Gastroesophageal sphincter (tissue), 4 donors: ENCODE measurements around the gene PERCC1. TPM values are rescaled to one million over a fixed set of nuclear protein-coding genes. Genes with fewer than 3 reads are reported as not detected.

Experiments
- ATAC-seq: fragments of 150-250 bp; one replicate; pipeline ENCODE4 v1.9.1; 2016; ENCODE audit warnings: mild to moderate bottlenecking, moderate library complexity
- H3K27ac ChIP-seq, 4 donors: fragments of 200-600 bp; sonication (generic) in 3 of 4; 1 replicate in 3 of 4; 2 replicates in 1 of 4; pipeline ENCODE4 v1.5.1; 2016 to 2019
- H3K27me3 ChIP-seq: fragments of 200-600 bp; sonication (generic); one replicate; pipeline ENCODE4 v1.5.1; 2019
- H3K36me3 ChIP-seq, 2 donors: fragments of 200-600 bp; sonication (generic); one replicate each; pipeline ENCODE4 v1.5.1; 2019; ENCODE audit warnings: control low read depth in 1 of 2
- H3K4me1 ChIP-seq, 3 donors: fragments of 200-600 bp; sonication (generic); 1 replicate in 2 of 3; 2 replicates in 1 of 3; pipeline ENCODE4 v1.5.1; 2016 to 2019; ENCODE audit warnings: control low read depth in 2 of 3
- H3K4me3 ChIP-seq, 2 donors: fragments of 200-600 bp; sonication (generic); one replicate each; pipeline ENCODE4 v1.5.1; 2019; ENCODE audit warnings: mild to moderate bottlenecking in 1 of 2, moderate library complexity in 1 of 2
- H3K9me3 ChIP-seq, 3 donors: fragments of 200-600 bp; sonication (generic); one replicate each; pipeline ENCODE4 v1.5.1; 2017 to 2019; ENCODE audit warnings: control low read depth in 2 of 3
- EP300 ChIP-seq: sonication (generic); formaldehyde crosslinking; IDR thresholded peaks from one replicate; pipeline ENCODE4 v1.6.1; 2017; ENCODE audit warnings: antibody characterized with exemption, mild to moderate bottlenecking
- POLR2A ChIP-seq, 2 donors: fragments of 450-650 bp; IDR thresholded peaks; one replicate each; pipeline ENCODE4 v1.6.1; 2017; ENCODE audit warnings: antibody characterized with exemption in 2 of 2, mild to moderate bottlenecking in 2 of 2, moderate library complexity in 1 of 2
- POLR2AphosphoS5 ChIP-seq: sonication (generic); formaldehyde crosslinking; IDR thresholded peaks from one replicate; pipeline ENCODE4 v1.6.1; 2017; ENCODE audit warnings: antibody characterized with exemption
- WGBS, 2 donors: methylation state at CpG; one replicate each; pipeline ENCODE4 v1.1.5; 2018; ENCODE audit warnings: low coverage in 1 of 2; 5-methylcytosine and 5-hydroxymethylcytosine counted together
- total RNA-seq, 4 donors: library from RNA; depleted of rRNA; stranded (reverse); fragments of >200 nt; gene quantifications; one replicate each; pipeline ENCODE4 v1.1.0, GENCODE V29; 2016
- TF ChIP-seq, protein P1 (sequence below), 4 experiments: fragments of 200-600 bp in 2 of 4; fragments of 450-650 bp in 2 of 4; sonication (generic) in 1 of 4; IDR thresholded peaks; one replicate each; pipeline ENCODE4 v1.5.1; 2017 to 2019; ENCODE audit warnings: antibody characterized with exemption in 4 of 4, mild to moderate bottlenecking in 2 of 4, moderate library complexity in 2 of 4

The PERCC1 gene
- total RNA-seq, 4 donors from 2014 or later = 0.74 TPM; not detected in 3

- no peak for ATAC-seq
- H3K9me3 ChIP-seq = no peaks in the 10 kb centered on the region
- H3K27ac ChIP-seq = no peak overlapping the region
- no peak overlapping the region for H3K4me3 ChIP-seq
- 95 to 97% methylated on average over 7 of the region's 48 CpGs for WGBS, 2 donors
- peaks cover 0 to 53% of the 10 kb centered on the region in 2 donors for H3K36me3 ChIP-seq
- H3K4me1 ChIP-seq = no peaks in the 10 kb centered on the region
- TF ChIP-seq POLR2A (IDR thresholded peaks at IDR 0.05) (no peak), POLR2AphosphoS5 (no peak), EP300 (no peak)
- TF ChIP-seq, protein P1, sequence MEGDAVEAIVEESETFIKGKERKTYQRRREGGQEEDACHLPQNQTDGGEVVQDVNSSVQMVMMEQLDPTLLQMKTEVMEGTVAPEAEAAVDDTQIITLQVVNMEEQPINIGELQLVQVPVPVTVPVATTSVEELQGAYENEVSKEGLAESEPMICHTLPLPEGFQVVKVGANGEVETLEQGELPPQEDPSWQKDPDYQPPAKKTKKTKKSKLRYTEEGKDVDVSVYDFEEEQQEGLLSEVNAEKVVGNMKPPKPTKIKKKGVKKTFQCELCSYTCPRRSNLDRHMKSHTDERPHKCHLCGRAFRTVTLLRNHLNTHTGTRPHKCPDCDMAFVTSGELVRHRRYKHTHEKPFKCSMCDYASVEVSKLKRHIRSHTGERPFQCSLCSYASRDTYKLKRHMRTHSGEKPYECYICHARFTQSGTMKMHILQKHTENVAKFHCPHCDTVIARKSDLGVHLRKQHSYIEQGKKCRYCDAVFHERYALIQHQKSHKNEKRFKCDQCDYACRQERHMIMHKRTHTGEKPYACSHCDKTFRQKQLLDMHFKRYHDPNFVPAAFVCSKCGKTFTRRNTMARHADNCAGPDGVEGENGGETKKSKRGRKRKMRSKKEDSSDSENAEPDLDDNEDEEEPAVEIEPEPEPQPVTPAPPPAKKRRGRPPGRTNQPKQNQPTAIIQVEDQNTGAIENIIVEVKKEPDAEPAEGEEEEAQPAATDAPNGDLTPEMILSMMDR (IDR thresholded peaks at IDR 0.05) = no peak
- no peaks in the 10 kb centered on the region for H3K27me3 ChIP-seq
Measured at GRCh38 chr16:1444730-1445517, 14.0 kb downstream of the PERCC1 start.

DNA sequence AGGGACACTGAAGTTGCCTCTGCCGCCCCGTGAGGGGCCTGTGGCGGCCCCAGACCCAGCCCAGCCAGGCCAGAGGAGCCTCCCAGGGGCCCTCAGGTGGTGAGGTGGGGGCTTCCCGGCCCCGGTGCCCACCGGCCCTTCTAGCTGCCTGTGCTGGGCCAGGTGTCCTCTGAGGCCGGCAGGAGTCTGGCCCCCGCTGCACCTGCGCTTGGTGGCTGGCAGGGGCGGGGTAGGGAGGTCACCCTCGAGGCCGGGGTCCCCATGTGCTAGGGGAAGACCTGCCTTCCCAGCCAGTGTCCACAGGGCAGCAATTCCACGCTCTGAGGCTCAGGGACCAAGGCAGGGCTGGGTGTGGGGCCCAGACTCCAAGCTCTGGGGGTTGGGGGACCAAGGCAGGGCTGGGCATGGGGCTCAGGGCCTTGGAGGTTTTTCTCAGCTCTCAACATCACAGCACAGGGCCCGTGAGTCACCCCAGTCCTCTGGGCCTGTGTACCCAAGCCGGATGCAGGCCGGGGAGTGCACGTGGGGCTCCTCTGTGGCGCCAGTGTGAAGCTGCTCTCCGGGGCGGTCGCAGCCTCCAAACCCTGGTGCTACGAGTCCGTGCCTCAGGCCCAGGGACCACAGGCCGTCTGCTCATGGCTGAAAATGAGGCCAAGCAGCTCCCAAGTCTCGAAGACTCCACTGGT is 14.8 kb downstream of the PERCC1 start:
- Histone ChIP-seq H3K27me3 (no peaks in the 10 kb centered on the region), H3K27ac (no peak overlapping the region), H3K4me1 (no peaks in the 10 kb centered on the region), H3K9me3 (no peaks in the 10 kb centered on the region), H3K4me3 (no peak overlapping the region), H3K36me3 (peaks cover 0 to 61% of the 10 kb centered on the region in 2 donors)
- no CpG with 5 or more reads among the region's 25 CpGs for WGBS, 2 donors
- TF ChIP-seq EP300 (no peak), POLR2A (IDR thresholded peaks at IDR 0.05) (no peak), POLR2AphosphoS5 (no peak)
- TF ChIP-seq, protein P1 (IDR thresholded peaks at IDR 0.05) = no peak
- ATAC-seq = no peak

DNA sequence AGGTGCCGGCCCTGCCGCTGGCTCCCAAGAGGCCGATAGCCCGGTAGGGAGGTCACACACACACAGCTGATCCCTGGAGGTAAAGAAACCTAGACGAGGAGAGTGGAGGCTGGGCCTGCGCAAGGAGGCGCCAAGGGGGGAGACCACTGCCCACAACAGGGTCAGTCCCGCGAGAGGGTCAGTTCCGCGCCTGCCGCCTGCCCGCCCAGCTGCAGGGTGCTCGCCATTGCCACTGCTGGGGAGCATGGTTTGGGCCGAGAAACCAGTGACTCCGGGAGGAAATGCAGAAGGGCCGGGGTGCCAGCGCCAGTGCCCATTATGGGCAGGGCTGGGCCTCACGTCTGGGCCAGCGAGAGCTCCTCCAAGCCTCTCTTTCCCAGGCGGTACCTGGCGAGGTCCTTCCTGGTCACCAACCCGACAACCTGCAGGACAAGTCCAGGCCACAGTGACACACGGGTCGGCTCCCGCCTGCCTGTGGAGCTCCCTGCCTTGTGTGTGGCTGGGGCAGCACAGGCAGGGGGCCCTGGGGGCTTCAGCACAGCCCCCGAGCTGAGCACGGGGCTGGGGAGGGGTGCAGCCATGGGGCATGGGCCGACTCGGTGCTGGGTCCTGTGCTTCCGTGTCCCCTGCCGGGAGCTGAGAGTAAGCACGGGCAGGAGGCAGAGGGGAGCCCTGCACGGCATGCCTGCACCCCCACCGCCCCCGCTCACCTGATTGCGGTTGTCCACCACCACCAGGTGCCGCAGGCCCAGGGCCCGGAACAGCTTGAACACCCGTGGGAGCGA is 15.6 kb downstream of the PERCC1 start:
- Histone ChIP-seq H3K36me3 (peaks cover 0 to 69% of the 10 kb centered on the region in 2 donors), H3K27ac (no peak overlapping the region), H3K9me3 (no peaks in the 10 kb centered on the region), H3K27me3 (no peaks in the 10 kb centered on the region), H3K4me1 (no peaks in the 10 kb centered on the region), H3K4me3 (no peak overlapping the region)
- ATAC-seq = no peak
- TF ChIP-seq EP300 (no peak), POLR2AphosphoS5 (no peak), POLR2A (IDR thresholded peaks at IDR 0.05) (no peak)
- TF ChIP-seq, protein P1 (IDR thresholded peaks at IDR 0.05) = no peak
- no CpG with 5 or more reads among the region's 41 CpGs for WGBS, 2 donors

DNA sequence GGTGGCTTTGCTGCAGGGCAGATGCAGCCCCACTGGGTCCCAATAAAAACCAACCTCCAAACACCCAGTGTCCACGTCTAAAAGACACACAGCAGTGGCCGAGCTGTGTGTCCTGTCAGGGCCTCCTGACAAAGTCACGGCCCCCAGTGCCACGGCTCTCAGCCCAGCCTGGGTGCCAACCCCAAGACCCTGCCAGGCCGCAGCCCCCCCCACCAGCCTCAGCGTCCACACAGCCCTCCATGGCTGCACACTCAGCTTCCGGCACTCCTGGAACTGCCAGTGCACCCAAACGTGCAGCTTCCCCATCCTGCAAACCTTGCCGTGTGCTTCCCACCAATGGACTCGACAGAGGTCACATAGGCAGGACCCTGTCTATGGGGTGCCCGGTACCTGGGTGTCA is 17.1 kb downstream of the PERCC1 start:
- Histone ChIP-seq H3K4me3 (no peak overlapping the region), H3K36me3 (peaks cover 0 to 84% of the 10 kb centered on the region in 2 donors), H3K27me3 (no peaks in the 10 kb centered on the region), H3K27ac (no peak overlapping the region), H3K9me3 (no peaks in the 10 kb centered on the region), H3K4me1 (no peaks in the 10 kb centered on the region)
- TF ChIP-seq POLR2AphosphoS5 (no peak), POLR2A (IDR thresholded peaks at IDR 0.05) (no peak), EP300 (no peak)
- TF ChIP-seq, protein P1 (IDR thresholded peaks at IDR 0.05) = no peak
- 87% methylated on average over 3 of the region's 11 CpGs; no CpG with 5 or more reads in 1 of the 2 donors for WGBS, 2 donors
- no peak for ATAC-seq
